SH-SY5Y (cell line): ENCODE measurements around the gene UTP20.

Experiments
- GATA2 ChIP-seq: IDR thresholded peaks from 2 replicates; pipeline ENCODE4 v1.6.1; 2011; ENCODE audit warnings: mild to moderate bottlenecking, low read depth, low read length
- GATA3 ChIP-seq: IDR thresholded peaks from 2 replicates; pipeline ENCODE4 v1.6.1; 2011; ENCODE audit warnings: low read depth, mild to moderate bottlenecking, low read length, moderate library complexity

DNA sequence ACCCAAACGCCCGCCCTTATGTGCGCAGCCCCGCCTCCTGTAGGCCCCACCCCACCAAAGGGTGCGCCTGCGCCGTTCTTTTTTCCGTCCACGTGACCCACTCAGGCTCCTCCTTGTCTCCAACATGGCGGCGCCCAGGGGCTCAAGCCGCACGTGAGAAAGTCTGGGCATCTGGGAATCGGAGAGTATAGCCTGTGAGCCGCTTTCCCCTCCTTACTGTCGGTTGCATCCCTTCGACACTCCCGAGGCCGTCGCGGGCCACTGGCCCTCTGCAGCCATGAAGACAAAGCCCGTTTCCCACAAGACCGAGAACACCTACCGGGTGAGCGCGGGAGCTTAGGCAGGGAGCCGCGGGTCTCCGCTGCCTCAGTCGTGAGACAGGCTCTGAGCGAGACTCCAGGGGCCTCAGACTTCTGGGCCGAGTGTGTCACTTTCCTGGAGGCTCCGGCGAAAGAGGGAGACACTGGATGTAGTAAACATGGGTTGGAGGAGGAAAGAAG is at the start of gene UTP20:
- TF ChIP-seq GATA2 = no peak
- no peak for TF ChIP-seq GATA3
